ENCODE measurements around the gene ALOX5AP.

ALOX5AP gene
- 20.6 to 94.4 (median 26.9) reads per million in 4 experiments for total RNA-seq

GRCh38 chr13:30735025-30735871 is at the start of gene ALOX5AP:
Gene ALOX5AP, plus strand, starts transcription at chr13:30735543. Its CDS starts 63 bp downstream, at chr13:30735606.
- no peak for DNase-seq

DNA sequence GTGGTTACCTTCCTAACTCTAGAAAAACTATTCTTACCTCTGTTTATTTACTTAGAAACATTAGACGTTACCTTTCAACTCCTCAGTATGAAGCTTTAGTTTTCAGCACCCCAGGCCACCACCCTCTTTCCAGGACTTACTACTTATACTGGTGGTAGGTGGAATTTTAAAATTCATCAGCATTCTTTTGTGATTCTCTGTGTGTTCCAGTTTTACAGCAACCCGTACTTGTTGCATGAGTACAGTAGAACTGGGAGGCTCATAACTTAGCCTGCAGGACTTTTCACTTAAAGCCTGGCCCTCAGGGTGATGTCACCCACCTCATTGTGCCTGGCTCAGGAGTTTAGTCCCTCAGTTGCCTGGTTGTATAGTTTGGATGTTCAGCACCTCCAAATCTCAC is 49.4 kb upstream of the ALOX5AP start:
- no peak for DNase-seq

GRCh38 chr13:30687601-30688000 is 47.7 kb upstream of the ALOX5AP start:
- DNase-seq: no peak

- no peak for DNase-seq
These were observed 45.6 kb upstream of the ALOX5AP start for GRCh38 chr13:30689752-30690151.

- DNase-seq: no peak
These were observed 44.8 kb upstream of the ALOX5AP start for GRCh38 chr13:30690282-30691188.

- no peak for DNase-seq
These were observed 43.2 kb upstream of the ALOX5AP start for GRCh38 chr13:30692113-30692512.

DNA sequence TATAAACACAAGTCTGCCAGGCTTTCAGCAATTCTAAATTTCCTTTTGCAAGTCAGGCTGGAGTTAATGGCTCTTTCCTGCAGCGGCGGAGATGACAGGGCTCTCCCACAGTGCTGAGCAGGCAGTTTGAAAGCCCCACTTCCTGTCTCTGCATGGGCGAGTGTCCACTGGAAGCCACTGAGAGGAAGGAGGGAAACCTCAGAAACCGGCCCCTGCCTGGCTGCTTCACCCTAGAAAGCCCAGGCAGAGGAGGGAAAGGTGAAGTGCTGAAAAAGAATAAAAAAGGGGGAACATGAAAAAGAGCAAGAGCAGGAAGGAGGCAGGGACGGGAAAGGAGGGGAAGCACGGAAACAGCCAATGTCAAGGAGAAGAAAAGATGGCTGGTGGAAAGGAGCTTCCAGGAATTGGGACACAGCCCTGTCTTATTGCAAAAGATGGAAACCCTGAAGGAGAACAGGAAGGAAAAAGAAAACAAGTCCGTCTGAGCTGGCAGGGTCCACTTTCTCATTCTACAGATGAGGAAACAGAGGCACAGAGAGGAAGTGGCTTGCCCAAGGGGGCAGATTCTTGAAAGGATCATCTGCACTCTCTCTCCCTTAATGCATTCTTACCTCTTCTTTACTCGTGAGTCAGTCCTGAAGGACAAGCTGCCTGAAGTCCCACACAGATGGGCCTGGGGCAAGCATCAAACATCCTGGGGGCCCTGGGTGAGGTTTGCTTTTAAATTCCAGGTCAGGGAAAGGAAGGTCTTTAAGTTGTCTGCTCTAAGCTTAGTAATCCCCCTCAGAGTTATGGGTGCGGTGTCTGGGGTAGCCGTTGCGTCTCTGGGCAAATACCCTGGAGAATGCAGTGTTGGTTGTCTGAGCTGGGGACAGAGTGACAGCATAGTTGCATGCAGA is 38.8 kb upstream of the ALOX5AP start:
- no peak for DNase-seq

DNA sequence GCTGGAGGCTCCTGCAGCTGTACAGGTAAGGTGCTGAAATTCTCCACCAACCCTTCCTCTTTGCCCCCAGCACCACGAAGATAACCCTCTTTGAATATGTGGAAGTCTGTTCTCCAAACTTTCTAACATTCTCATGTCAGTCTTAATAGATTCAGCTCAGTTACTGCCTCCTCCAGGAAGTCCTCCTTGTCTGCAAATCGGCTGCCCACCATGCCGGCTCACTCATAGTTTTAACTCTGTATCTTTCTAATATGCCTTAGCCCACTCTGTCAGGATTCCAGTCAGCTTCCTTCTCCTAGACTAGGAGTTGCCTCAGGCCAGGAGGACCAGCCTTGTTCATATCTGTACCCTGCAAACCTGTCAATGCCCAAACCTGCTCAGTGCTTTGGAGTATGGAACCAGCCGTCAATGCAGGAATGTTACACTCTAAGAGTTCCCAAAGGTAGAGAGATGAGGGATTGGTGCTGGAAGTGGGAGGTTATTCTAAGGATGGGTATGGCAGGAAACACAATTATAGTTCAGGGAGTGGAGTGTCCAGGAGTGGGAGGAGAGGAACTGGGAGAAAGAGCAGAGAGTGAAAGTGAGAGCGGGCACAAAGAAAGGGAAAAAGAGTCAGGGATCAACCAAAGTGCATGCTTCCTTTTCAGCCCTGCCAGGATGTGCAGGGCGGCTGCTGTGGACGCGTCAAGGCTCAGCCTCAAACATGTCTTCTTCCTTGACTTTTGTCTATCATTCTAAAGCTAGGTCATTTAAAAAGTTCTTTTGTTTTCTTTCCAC is 38.0 kb upstream of the ALOX5AP start:
- no peak for DNase-seq

- no peak for DNase-seq
These were observed 37.3 kb upstream of the ALOX5AP start for GRCh38 chr13:30697996-30698401.

DNA sequence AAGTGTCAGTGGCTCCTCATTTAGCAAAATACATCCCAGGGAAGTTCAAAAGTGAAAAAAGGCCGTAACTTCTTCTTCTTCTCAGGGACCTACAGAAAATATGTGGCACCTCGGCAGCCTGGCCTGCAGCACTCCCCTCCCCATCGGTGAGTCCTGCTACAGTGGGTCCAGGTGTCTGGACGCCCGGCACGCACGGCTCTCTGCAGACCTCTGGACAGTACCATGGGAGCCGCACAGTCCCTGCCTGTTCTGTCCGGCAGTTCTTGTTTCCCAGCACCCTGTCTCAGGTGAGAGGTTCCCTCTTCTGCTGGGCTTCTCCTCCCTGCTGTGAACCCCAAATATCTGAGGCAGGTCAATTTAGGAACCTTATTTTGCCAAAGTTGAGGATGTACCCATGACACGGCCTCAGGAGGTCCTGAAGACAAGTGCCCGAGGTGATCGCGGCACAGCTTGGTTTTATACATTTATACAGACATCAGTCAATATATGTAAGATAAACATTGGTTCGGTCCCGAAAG is 36.8 kb upstream of the ALOX5AP start:
- DNase-seq: no peak

- DNase-seq: no peak
These were observed 35.0 kb upstream of the ALOX5AP start for GRCh38 chr13:30700364-30700763.

DNA sequence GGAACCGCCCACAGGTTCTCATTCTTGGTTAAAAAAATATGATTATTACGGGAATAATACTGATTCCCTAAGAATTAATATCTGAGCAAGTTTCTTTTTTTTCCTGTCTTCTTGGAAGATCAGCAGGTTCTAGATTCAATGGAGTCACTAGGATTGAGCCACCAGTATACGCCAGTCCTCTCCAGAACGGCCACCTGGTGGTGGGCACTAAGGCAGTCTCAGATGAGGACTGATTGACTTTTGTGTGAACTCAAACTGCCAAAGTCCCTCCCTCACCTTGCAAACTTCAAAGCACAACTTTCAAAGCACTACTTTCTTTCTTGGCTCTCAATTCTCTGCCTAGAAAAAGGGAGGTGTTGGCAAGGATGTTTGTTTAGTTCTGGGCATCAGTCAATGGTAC is 33.3 kb upstream of the ALOX5AP start:
- no peak for DNase-seq

- no peak for DNase-seq
These were observed 30.7 kb upstream of the ALOX5AP start for GRCh38 chr13:30704596-30704995.

- no peak for DNase-seq
These were observed 29.7 kb upstream of the ALOX5AP start for GRCh38 chr13:30705680-30706079.

DNA sequence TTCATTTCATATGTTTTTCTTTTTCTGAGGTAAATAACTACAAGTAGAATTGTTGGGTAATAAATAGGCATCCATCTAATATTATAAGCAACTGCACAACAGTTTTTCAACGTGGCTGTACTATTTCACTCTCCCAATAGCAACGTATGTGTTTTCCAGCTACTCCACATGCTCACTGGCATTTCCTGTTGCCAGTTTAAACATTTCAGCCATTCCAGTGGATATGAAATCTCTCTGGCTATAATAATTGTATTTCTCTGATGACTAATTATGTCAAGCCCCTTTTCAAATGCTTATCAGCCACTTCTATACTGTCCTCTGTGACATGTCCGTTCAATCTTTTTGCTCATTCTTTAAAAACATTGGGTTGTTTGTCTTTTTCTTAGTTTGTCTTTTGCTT is 26.8 kb upstream of the ALOX5AP start:
- DNase-seq: no peak

DNA sequence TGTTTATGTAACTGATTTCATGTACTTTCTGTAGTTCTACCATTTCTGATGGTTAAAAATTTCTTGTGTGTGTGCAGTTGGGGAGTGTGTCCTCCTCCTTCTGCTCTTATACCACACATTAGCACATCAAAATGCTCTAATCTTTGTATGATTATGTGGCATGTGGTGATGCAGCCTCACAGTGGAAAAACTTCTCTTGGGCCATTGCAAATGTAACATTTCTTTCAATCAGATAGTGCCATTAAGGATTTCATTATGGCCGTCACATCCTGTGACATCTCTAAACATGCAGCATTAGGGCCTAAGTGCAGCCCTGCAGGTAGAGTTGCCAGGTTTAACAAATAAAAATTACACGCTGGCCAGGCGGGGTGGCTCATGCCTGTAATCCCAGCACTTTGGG is 24.9 kb upstream of the ALOX5AP start:
- DNase-seq: no peak

GRCh38 chr13:30711375-30711774 is 24.0 kb upstream of the ALOX5AP start:
- DNase-seq: no peak

GRCh38 chr13:30711837-30712236 is 23.5 kb upstream of the ALOX5AP start:
- DNase-seq: no peak

DNA sequence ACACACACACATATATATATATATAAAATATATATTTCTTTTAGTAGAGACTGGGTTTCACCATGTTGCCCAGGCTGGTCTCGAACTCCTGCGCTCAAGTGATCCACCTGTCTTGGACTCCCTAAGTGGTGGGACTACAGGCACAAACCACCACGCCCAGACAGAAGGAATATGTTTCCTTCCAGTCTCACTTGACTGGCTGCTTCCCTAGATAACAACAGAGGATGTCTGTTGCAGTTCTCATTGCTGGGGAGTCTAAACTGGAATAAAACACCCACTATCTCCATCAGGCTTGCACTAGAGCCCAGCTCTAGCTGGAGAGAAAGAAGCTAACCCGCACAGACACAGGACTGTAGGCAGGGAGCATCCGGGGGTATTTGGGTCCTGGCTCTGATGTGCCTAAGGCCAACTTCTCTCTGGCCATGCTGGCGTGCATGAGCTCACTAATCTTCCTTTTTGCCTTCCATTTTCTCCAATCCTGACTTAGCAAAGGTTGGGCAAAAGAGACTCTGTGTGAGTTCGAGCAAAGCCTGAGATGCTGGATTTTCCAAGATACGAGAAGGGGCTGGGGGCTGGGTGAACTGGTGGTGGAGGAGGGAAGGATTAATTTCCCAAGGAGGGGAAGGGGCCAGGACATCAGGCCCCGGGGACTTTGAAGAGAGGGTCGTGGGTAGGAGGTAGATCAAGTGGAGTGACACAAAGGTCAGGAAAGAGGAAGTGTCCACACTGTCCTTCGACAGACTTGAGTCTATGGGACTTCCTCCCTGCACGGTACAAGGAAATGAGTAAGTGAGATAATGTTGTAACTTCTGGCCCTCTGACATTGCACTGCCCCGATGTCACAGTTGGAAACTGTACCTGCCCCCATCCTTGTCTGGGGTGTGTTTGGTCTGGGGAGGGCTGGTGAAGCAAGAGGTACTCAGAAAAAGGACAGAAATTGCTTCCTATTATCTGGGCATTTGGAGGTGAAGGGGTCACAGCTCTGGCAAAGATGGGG is 22.5 kb upstream of the ALOX5AP start:
- no peak for DNase-seq
